ENCODE measurements around the gene FAM217B.

- TF ChIP-seq CTCF (IDR thresholded peaks at IDR 0.05) = no peak
- no peak for TF ChIP-seq POLR2AphosphoS5 (IDR thresholded peaks at IDR 0.05)
- TF ChIP-seq POLR2A (IDR thresholded peaks at IDR 0.05) = no peak
Measured at GRCh38 chr20:59932616-59933295, 7.4 kb upstream of the FAM217B start.

All from sigmoid colon (tissue), 4 donors.